Measurements from ENCODE around the gene CDH23. TPM values are rescaled to one million over a fixed set of nuclear protein-coding genes. Genes with fewer than 3 reads are reported as not detected.

Gene CDH23
- total and polyA plus RNA-seq, 8 donors: 1.8 to 22.8 (median 3.0) TPM

DNA sequence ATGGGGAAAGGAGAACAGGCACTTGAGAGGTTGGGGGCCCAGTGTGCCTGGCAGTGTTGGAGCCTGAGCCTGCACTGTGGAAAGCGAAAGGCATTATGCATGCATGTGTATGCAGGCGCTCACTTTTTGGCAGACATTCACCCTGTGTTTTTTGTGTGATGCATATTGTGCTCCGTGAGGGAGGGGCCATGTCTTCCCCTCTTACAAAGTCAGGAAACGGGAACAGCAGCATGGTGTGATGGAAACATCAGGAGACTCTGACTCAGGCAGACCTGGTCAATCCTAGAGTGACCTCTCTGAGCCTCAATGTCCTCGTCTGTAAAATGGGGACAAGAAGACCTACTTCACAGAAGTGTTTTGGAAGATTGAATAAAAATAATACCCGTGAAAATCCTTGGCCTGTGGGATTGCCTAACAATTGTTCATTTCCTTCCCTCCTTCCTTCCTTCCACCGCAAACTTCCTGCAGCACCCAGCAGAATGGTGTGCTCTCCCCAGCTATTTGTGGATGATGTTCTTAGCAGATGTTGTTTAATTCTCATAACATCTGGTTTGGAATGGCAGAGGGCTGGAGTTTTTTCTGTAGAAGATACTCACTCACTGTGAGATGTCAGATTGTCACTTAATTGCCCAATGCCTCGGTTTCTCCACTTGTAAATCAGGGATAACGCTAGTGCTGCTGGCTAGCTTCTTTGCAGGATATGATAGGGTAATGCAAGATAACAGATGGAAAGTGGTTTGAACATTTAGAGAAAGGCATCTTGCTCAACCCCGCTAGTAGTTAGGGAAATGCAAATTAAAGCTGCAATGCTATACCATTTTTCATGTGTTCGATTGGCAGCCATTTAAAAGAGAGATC, 39.8 kb downstream of the CDH23 start:
- H3K27me3 ChIP-seq: no peaks in the 10 kb centered on the region
- H3K4me1 ChIP-seq: peaks cover 0 to 12% of the 10 kb centered on the region in 2 donors
- no peaks in the 10 kb centered on the region for H3K36me3 ChIP-seq
- no peak overlapping the region for H3K27ac ChIP-seq
- TF ChIP-seq, protein P1, sequence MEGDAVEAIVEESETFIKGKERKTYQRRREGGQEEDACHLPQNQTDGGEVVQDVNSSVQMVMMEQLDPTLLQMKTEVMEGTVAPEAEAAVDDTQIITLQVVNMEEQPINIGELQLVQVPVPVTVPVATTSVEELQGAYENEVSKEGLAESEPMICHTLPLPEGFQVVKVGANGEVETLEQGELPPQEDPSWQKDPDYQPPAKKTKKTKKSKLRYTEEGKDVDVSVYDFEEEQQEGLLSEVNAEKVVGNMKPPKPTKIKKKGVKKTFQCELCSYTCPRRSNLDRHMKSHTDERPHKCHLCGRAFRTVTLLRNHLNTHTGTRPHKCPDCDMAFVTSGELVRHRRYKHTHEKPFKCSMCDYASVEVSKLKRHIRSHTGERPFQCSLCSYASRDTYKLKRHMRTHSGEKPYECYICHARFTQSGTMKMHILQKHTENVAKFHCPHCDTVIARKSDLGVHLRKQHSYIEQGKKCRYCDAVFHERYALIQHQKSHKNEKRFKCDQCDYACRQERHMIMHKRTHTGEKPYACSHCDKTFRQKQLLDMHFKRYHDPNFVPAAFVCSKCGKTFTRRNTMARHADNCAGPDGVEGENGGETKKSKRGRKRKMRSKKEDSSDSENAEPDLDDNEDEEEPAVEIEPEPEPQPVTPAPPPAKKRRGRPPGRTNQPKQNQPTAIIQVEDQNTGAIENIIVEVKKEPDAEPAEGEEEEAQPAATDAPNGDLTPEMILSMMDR (IDR thresholded peaks at IDR 0.05): no peak
- no peak overlapping the region for H3K4me3 ChIP-seq
- no peaks in the 10 kb centered on the region for H3K9me3 ChIP-seq
- intact Hi-C loops (cut with DNase I): no loop called here
- ATAC-seq (no peak), DNase-seq (peak in 2 of 4 donors; percentile 33 to 61)

DNA sequence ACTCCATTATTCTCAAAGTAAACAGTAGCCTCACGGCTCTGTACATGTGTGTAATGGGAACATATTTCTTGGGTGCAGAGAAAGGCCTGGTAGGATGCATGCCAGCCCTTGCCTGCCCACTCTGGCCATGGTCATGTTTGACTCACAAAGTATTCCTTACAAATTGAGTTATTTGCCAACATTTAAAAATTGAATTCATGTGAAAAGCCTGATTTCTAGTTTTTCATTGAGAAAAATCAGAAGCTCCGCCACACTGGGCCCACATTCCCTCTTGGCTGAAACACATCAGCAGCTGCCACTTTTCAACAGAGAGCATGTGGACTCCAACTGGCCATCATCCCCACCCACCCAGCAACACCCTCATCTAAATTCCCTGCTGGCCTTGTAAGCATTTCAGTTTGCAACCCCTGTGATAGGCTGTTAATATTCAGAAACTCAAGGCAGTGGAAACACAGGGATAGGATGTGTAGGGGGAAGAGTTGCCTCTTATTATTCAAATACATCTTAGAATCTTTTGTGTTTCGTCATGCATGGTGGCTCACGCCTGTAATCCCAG, 40.9 kb downstream of the CDH23 start:
- H3K4me1 ChIP-seq: peaks cover 0 to 12% of the 10 kb centered on the region in 2 donors
- no peaks in the 10 kb centered on the region for H3K36me3 ChIP-seq
- intact Hi-C loops (cut with DNase I): no loop called here
- H3K27ac ChIP-seq: no peak overlapping the region
- ATAC-seq (peak; percentile 50), DNase-seq (peak in 2 of 4 donors; percentile 74 to 83)
- no peaks in the 10 kb centered on the region for H3K27me3 ChIP-seq
- H3K9me3 ChIP-seq: no peaks in the 10 kb centered on the region
- H3K4me3 ChIP-seq: no peak overlapping the region
- TF ChIP-seq, protein P1 (IDR thresholded peaks at IDR 0.05): no peak

DNA sequence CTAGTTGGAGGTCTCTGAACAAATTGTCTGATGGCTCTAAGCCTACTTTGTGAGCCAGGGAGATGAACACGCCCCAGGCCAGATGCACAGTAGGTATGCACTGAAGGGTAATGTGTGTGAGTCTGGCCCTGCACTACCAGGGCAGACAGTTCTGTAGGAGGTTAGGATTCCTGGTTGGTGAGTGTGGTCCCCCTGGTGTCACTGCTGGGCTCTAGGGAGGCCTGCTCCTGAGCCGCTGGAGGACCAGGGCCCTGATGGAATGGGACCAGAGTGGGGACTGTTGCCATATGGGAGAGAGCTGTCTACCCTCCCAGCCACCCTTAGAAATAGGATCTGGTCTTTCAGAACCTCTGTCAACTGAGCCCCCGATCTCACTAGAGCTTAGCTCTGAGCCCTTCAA, 42.0 kb downstream of the CDH23 start:
- no peaks in the 10 kb centered on the region for H3K27me3 ChIP-seq
- H3K27ac ChIP-seq: no peak overlapping the region
- no peak overlapping the region for H3K4me3 ChIP-seq
- no peaks in the 10 kb centered on the region for H3K36me3 ChIP-seq
- H3K4me1 ChIP-seq: peaks cover 0 to 12% of the 10 kb centered on the region in 2 donors
- ATAC-seq: no peak
- intact Hi-C loops (cut with DNase I): no loop called here
- DNase-seq: no peak
- H3K9me3 ChIP-seq: no peaks in the 10 kb centered on the region
- TF ChIP-seq, protein P1 (IDR thresholded peaks at IDR 0.05): no peak

DNA sequence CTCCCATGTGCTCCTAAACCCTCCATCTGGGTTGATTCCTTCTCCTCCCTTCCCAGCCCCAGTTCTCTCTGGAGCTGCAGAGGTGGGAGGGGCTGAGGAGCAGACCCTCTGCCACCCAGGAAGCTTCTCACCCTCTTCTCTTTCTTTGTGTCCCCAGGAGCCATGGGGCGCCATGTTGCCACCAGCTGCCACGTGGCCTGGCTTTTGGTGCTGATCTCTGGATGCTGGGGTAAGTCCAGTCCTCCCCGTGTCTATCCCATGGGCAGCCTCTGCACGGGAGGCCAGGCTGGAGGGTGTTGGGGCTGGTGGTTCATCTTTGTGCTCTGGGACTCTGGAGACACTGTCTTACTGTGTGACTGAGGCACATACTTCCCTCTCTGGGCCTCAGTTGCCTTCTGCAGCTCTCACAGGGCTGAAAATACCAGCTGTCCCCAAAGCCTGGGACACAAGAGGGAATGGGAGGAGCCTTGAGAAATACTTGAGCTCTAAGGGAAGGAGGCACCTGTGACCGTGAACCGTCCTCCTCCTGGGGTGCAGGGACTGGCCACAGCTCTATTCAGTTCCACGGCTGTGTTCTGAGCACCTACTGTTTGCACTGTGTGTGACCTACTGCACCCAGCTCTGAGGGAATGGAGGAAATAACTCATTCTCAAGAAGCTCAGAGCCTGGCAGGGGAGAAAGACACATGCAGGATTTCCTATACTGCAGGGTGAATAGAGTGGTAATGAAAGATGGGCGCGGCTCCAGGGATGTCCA, 43.1 kb downstream of the CDH23 start:
- DNase-seq (no peak), ATAC-seq (no peak)
- Histone ChIP-seq H3K4me1 (peaks cover 0 to 12% of the 10 kb centered on the region in 2 donors), H3K36me3 (no peaks in the 10 kb centered on the region), H3K4me3 (no peak overlapping the region), H3K27ac (no peak overlapping the region), H3K27me3 (no peaks in the 10 kb centered on the region), H3K9me3 (no peaks in the 10 kb centered on the region)
- intact Hi-C loops (cut with DNase I): no loop called here
- TF ChIP-seq, protein P1 (IDR thresholded peaks at IDR 0.05): no peak
